ENCODE results near the gene BATF.
A peak's percentile ranks its signal among the peaks of the same experiment; 100 is the strongest.

The BATF gene

GRCh38 chr14:75553157-75553556 lies 30.9 kb downstream of the BATF start:
- peaks cover 4% of the 10 kb centered on the region for H3K9me3 ChIP-seq (ENCODE audit: control insufficient read depth, low read length)
- no peaks in the 10 kb centered on the region for H3K36me3 ChIP-seq (ENCODE audit: control insufficient read depth, insufficient read depth, low read length, severe bottlenecking)
- peaks cover 13% of the 10 kb centered on the region for H3K27me3 ChIP-seq (replicated peaks; ENCODE audit: control insufficient read depth, insufficient read depth, low read length)
- H3K4me3 ChIP-seq (ENCODE audit: low read length), result no peak overlapping the region
- no peak for DNase-seq (ENCODE audit: low read depth)
- H3K4me1 ChIP-seq (ENCODE audit: control insufficient read depth, insufficient read depth, low read length), result peaks cover 11% of the 10 kb centered on the region
- no peak overlapping the region for H3K9ac ChIP-seq (ENCODE audit: low read length)

DNA sequence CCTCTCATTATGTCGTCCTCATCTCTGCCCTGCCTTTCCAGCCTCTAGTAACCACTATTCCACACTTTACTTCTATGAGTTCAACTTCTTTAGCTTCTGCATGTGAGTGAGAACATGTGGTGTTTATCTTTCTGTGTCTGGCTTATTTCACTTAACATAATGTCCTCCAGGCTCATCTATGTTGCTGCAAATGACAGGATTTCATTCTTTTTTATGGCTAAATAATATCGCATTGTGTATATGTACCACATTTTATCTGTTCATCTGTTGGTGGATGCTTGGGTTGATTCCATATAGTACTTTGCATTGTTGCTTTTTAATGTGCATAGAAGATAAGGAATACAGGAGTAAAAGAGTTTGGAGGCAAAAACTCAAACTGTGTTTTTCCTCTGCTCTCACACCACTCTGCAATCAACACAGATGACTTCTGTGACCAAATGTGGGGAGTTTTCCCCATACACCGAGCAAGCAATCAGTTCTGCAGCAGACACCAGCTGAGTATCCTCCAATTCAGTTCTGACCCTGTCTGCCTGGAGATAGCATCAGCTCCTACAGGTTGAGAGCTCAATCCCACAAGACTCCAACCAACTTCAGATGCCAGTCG lies 31.6 kb downstream of the BATF start:
- DNase-seq (ENCODE audit: low read depth), result no peak
- H3K27me3 ChIP-seq (replicated peaks; ENCODE audit: control insufficient read depth, insufficient read depth, low read length), result peaks cover 13% of the 10 kb centered on the region
- H3K9me3 ChIP-seq (ENCODE audit: control insufficient read depth, low read length), result peaks cover 4% of the 10 kb centered on the region

DNA sequence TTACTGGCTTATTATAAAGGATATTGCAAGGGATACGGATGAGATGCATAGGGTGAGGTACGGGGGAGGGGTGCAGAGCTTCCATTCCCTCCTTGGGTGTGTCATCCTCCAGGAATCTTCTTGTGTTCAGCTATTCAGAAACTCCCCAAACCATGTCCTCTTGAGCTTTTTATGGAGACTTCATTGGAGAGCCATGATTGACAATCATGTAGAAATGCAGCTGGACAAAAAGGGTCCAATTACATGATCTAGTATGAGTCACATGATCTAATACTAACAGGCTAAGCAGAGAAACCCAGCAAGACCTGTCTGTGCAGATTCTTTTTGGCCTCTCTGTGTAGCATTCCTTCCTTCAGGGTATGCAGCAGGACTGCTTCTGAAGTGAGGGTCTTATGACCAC lies 32.2 kb downstream of the BATF start:
- Histone ChIP-seq H3K4me3 (ENCODE audit: low read length) (no peak overlapping the region), H3K27me3 (replicated peaks; ENCODE audit: control insufficient read depth, insufficient read depth, low read length) (peaks cover 13% of the 10 kb centered on the region), H3K4me1 (ENCODE audit: control insufficient read depth, insufficient read depth, low read length) (peaks cover under 1% of the 10 kb centered on the region), H3K9ac (ENCODE audit: low read length) (no peak overlapping the region), H3K9me3 (ENCODE audit: control insufficient read depth, low read length) (peaks cover 4% of the 10 kb centered on the region), H3K36me3 (ENCODE audit: control insufficient read depth, insufficient read depth, low read length, severe bottlenecking) (no peaks in the 10 kb centered on the region)
- DNase-seq (ENCODE audit: low read depth), result no peak

More for the DNA sequence above, 31.6 kb downstream of the BATF start:
- Histone ChIP-seq H3K4me1 (ENCODE audit: control insufficient read depth, insufficient read depth, low read length) (peaks cover 6% of the 10 kb centered on the region), H3K4me3 (ENCODE audit: low read length) (no peak overlapping the region), H3K36me3 (ENCODE audit: control insufficient read depth, insufficient read depth, low read length, severe bottlenecking) (no peaks in the 10 kb centered on the region), H3K9ac (ENCODE audit: low read length) (no peak overlapping the region)

DNA sequence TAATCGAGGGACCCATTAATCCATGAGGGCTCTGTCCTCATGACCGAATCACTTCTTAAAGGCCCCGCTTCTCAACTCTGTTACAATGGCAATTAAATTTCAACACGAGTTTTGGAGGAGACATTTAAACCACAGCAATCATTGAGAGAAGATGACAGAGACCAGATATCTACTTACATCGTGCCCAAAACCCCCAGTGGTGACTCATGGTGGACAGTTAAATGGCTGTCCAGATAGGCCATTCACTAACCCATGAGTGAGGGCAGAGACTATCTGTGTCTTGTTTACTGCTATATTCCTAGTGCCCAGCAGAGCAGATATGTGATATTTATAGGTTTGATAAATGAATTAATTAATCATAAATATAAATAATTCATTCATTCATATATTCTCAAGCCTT lies 36.2 kb downstream of the BATF start:
- Histone ChIP-seq H3K4me3 (ENCODE audit: low read length) (no peak overlapping the region), H3K27me3 (replicated peaks; ENCODE audit: control insufficient read depth, insufficient read depth, low read length) (peaks cover 8% of the 10 kb centered on the region), H3K9ac (ENCODE audit: low read length) (no peak overlapping the region), H3K9me3 (ENCODE audit: control insufficient read depth, low read length) (peaks cover 4% of the 10 kb centered on the region), H3K4me1 (ENCODE audit: control insufficient read depth, insufficient read depth, low read length) (peaks cover 14% of the 10 kb centered on the region), H3K36me3 (ENCODE audit: control insufficient read depth, insufficient read depth, low read length, severe bottlenecking) (no peaks in the 10 kb centered on the region)
- no peak for DNase-seq (ENCODE audit: low read depth)

- H3K9me3 ChIP-seq (ENCODE audit: control insufficient read depth, low read length), result peaks cover 4% of the 10 kb centered on the region
- H3K27me3 ChIP-seq (replicated peaks; ENCODE audit: control insufficient read depth, insufficient read depth, low read length), result peaks cover 13% of the 10 kb centered on the region
- no peak overlapping the region for H3K9ac ChIP-seq (ENCODE audit: low read length)
- no peaks in the 10 kb centered on the region for H3K36me3 ChIP-seq (ENCODE audit: control insufficient read depth, insufficient read depth, low read length, severe bottlenecking)
- H3K4me3 ChIP-seq (ENCODE audit: low read length), result no peak overlapping the region
- H3K4me1 ChIP-seq (ENCODE audit: control insufficient read depth, insufficient read depth, low read length), result peaks cover 14% of the 10 kb centered on the region
- no peak for DNase-seq (ENCODE audit: low read depth)
These were observed 36.8 kb downstream of the BATF start for GRCh38 chr14:75559045-75559444.

DNA sequence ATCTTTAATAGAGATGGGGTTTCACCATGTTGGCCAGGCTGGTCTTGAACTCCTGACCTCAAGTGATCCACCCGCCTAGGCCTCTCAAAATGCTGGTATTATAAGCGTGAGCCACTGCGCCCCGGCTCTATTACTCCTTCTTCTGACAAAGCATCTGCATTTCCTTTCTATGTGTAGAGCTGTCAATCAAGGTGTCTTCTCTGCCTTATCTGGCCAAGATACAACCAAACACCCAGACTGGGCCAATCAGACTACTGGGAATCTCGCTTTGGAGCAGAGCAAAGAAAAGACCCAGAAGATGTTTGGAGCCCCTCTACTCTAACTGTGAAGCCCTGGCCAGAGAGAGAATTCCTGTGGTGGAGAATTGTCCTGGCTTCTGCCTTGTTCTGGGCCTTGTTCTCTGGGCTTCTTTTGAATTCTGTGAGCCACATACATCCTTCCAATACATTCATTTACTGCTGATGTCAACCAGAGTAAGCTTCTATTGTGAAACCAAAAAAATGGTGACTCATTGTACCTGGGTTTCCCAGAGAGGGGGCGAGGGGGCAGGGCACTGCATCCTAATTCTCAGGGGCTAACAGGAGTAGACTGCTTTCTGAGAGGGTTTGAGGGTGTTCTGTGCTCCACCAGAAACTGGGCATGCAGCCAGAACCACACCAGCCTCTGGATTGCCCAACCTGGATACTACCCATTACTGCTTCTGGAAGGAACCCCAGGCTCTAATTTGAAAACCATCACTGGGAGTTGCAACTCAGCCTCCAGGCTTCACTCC lies 37.4 kb downstream of the BATF start:
- Histone ChIP-seq H3K9ac (ENCODE audit: low read length) (no peak overlapping the region), H3K27me3 (replicated peaks; ENCODE audit: control insufficient read depth, insufficient read depth, low read length) (peaks cover 18% of the 10 kb centered on the region), H3K4me3 (ENCODE audit: low read length) (no peak overlapping the region), H3K36me3 (ENCODE audit: control insufficient read depth, insufficient read depth, low read length, severe bottlenecking) (no peaks in the 10 kb centered on the region), H3K9me3 (ENCODE audit: control insufficient read depth, low read length) (peaks cover 4% of the 10 kb centered on the region), H3K4me1 (ENCODE audit: control insufficient read depth, insufficient read depth, low read length) (peaks cover 14% of the 10 kb centered on the region)
- DNase-seq (ENCODE audit: low read depth), result peak; percentile 77

DNA sequence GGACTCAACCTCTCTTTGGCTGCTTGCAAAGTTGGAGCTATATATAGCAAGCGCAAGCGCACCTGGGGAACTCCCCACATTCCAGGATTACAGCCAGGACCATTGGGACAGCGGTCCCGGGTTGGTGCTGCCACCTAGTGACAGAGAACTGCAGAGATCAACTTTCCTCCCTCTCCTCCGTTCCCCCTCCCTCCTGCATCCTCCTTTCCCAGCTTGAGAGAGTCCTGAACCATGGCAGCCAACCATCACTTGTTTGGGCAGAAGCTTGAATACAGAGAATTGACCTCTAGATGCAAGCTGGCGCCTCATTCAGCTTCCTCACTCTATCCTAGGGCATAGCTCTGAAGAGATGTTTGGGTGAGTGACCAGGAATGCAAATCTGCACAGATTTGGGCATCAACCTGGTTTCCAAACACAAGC lies 38.8 kb downstream of the BATF start:
- Histone ChIP-seq H3K4me1 (ENCODE audit: control insufficient read depth, insufficient read depth, low read length) (peaks cover 14% of the 10 kb centered on the region), H3K9ac (ENCODE audit: low read length) (no peak overlapping the region), H3K27me3 (replicated peaks; ENCODE audit: control insufficient read depth, insufficient read depth, low read length) (peaks cover 26% of the 10 kb centered on the region), H3K9me3 (ENCODE audit: control insufficient read depth, low read length) (peaks cover 4% of the 10 kb centered on the region), H3K4me3 (ENCODE audit: low read length) (no peak overlapping the region), H3K36me3 (ENCODE audit: control insufficient read depth, insufficient read depth, low read length, severe bottlenecking) (no peaks in the 10 kb centered on the region)
- peak; percentile 87 for DNase-seq (ENCODE audit: low read depth)

DNA sequence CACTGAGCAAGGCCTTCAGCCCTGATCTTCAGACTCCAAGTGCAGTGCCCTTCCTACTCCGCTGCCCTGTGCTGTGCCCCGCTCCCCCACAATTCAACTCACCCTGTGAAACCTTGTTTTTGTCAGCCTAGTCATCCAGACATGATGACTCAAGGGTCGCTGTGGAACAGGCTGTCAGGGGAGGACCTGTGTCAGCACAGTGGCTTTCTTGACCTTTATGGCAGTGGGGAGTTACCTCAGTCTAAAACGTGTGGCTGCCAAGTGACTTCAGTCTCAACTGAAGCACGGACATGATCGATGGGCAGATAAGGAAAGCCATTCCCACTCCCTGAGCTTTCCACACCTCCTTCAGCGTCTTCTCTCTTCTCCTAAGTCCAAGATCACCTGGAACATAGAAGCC lies 39.8 kb downstream of the BATF start:
- DNase-seq (ENCODE audit: low read depth), result no peak
- peaks cover 2% of the 10 kb centered on the region for H3K9me3 ChIP-seq (ENCODE audit: control insufficient read depth, low read length)
- H3K9ac ChIP-seq (ENCODE audit: low read length), result no peak overlapping the region
- H3K27me3 ChIP-seq (replicated peaks; ENCODE audit: control insufficient read depth, insufficient read depth, low read length), result peaks cover 34% of the 10 kb centered on the region
- peaks cover 14% of the 10 kb centered on the region for H3K4me1 ChIP-seq (ENCODE audit: control insufficient read depth, insufficient read depth, low read length)
- no peaks in the 10 kb centered on the region for H3K36me3 ChIP-seq (ENCODE audit: control insufficient read depth, insufficient read depth, low read length, severe bottlenecking)
- no peak overlapping the region for H3K4me3 ChIP-seq (ENCODE audit: low read length)

- Histone ChIP-seq H3K4me1 (ENCODE audit: control insufficient read depth, insufficient read depth, low read length) (peaks cover 14% of the 10 kb centered on the region), H3K9ac (ENCODE audit: low read length) (no peak overlapping the region), H3K27me3 (replicated peaks; ENCODE audit: control insufficient read depth, insufficient read depth, low read length) (peaks cover 32% of the 10 kb centered on the region), H3K4me3 (ENCODE audit: low read length) (no peak overlapping the region), H3K9me3 (ENCODE audit: control insufficient read depth, low read length) (no peaks in the 10 kb centered on the region), H3K36me3 (ENCODE audit: control insufficient read depth, insufficient read depth, low read length, severe bottlenecking) (no peaks in the 10 kb centered on the region)
- DNase-seq (ENCODE audit: low read depth), result no peak
These were observed 40.2 kb downstream of the BATF start for GRCh38 chr14:75562489-75562888.

DNA sequence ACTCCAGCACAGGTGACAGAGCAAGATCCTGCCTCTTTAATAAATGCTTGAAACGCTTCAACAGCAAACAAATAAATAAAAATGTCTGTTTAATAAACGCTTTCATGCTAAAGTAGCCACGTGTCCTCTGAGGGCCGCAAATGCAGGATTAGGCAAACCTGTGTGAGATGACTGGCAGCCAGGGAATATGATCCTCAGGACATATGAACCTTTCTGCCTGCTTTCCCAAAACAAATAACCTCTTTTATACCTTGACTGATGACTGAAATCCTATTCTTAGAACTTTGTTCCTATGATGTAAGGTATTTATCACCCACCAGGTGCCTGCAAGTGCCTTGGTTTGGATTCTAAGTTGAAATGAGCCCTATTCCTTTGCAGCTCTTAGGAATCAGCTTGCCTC lies 41.7 kb downstream of the BATF start:
- Histone ChIP-seq H3K9ac (ENCODE audit: low read length) (no peak overlapping the region), H3K9me3 (ENCODE audit: control insufficient read depth, low read length) (no peaks in the 10 kb centered on the region)
- DNase-seq (ENCODE audit: low read depth), result no peak

GRCh38 chr14:75565056-75565455 lies 42.8 kb downstream of the BATF start:
- DNase-seq (ENCODE audit: low read depth), result no peak
- Histone ChIP-seq H3K4me1 (ENCODE audit: control insufficient read depth, insufficient read depth, low read length) (peaks cover 9% of the 10 kb centered on the region), H3K27me3 (replicated peaks; ENCODE audit: control insufficient read depth, insufficient read depth, low read length) (peaks cover 39% of the 10 kb centered on the region), H3K36me3 (ENCODE audit: control insufficient read depth, insufficient read depth, low read length, severe bottlenecking) (no peaks in the 10 kb centered on the region), H3K4me3 (ENCODE audit: low read length) (no peak overlapping the region), H3K9ac (ENCODE audit: low read length) (no peak overlapping the region), H3K9me3 (ENCODE audit: control insufficient read depth, low read length) (no peaks in the 10 kb centered on the region)

More for the DNA sequence above, 41.7 kb downstream of the BATF start:
- no peak overlapping the region for H3K4me3 ChIP-seq (ENCODE audit: low read length)
- peaks cover 32% of the 10 kb centered on the region for H3K27me3 ChIP-seq (replicated peaks; ENCODE audit: control insufficient read depth, insufficient read depth, low read length)
- H3K4me1 ChIP-seq (ENCODE audit: control insufficient read depth, insufficient read depth, low read length), result peaks cover 14% of the 10 kb centered on the region
- no peaks in the 10 kb centered on the region for H3K36me3 ChIP-seq (ENCODE audit: control insufficient read depth, insufficient read depth, low read length, severe bottlenecking)

All from adipocyte (in vitro differentiated cells).